ENCODE results near the gene SCO1. TPM values are rescaled to one million over a fixed set of nuclear protein-coding genes. Genes with fewer than 3 reads are reported as not detected.

Gene SCO1
- polyA plus RNA-seq, 3 donors: 5.0 to 14.6 (median 11.6) TPM

DNA sequence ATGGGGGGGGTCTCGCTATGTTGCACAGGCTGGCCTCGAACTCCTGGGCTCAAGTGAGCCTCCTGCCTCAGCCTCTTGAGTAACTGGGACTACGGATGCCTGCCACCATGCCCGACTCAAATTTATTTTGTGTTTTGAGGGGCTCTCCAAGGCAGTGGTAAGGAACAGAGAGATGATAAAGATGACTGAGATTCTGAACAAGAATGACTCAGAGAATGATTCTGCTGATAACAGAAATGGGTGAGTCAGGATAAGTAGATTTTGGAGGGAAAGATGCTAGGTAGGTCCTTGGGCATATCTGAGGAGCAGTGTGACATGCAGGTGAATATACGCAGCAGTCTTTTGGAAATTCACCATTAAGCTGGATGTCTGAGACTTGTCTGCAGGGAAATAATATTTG, 29.9 kb upstream of the SCO1 start:
- Histone ChIP-seq H2AFZ (ENCODE audit: insufficient read depth, low read depth, low read length, poor library complexity, severe bottlenecking) (no peak overlapping the region), H3K27me3 (ENCODE audit: control insufficient read depth in 2 of 2, insufficient read depth in 2 of 2, low read length in 2 of 2) (no peaks in the 10 kb centered on the region), H3K27ac (ENCODE audit: low read depth in 1 of 2, low read length in 2 of 2) (no peak overlapping the region), H3K36me3 (replicated peaks in 1 of 2; ENCODE audit: control insufficient read depth in 1 of 2, insufficient read depth in 2 of 2, low read length in 2 of 2) (no peaks in the 10 kb centered on the region), H3K79me2 (ENCODE audit: insufficient read depth, low read length) (no peaks in the 10 kb centered on the region), H3K4me1 (ENCODE audit: control insufficient read depth in 1 of 2, insufficient read depth in 2 of 2, low read length in 2 of 2) (peaks cover 6% of the 10 kb centered on the region in 2 donors), H4K20me1 (ENCODE audit: insufficient read depth, low read length) (no peaks in the 10 kb centered on the region), H3K9me3 (replicated peaks in 1 of 2; ENCODE audit: control insufficient read depth in 1 of 2, insufficient read depth in 1 of 2, low read length in 2 of 2) (no peaks in the 10 kb centered on the region), H3K9ac (ENCODE audit: insufficient read depth, low read length, poor library complexity, severe bottlenecking) (no peak overlapping the region), H3K4me3 (replicated peaks in 1 of 3; ENCODE audit: low read depth in 2 of 3, low read length in 3 of 3) (no peak overlapping the region), H3K4me2 (replicated peaks; ENCODE audit: extremely low read depth, low read length, poor library complexity, severe bottlenecking) (no peak overlapping the region)
- H3K4me1 Mint-ChIP-seq: peaks cover 17% of the 10 kb centered on the region
- 80% methylated on average over 5 of the region's 5 CpGs for WGBS (ENCODE audit: insufficient coverage)
- no peak overlapping the region for H3K4me3 Mint-ChIP-seq
- no peaks in the 10 kb centered on the region for H3K9me3 Mint-ChIP-seq
- no peak overlapping the region for H3K27ac Mint-ChIP-seq
- no peak for DNase-seq
- H3K27me3 Mint-ChIP-seq (ENCODE audit: low read depth in 3 of 3): peaks cover 0 to 7% (median 3%) of the 10 kb centered on the region in 3 donors
- TF ChIP-seq, protein P1, sequence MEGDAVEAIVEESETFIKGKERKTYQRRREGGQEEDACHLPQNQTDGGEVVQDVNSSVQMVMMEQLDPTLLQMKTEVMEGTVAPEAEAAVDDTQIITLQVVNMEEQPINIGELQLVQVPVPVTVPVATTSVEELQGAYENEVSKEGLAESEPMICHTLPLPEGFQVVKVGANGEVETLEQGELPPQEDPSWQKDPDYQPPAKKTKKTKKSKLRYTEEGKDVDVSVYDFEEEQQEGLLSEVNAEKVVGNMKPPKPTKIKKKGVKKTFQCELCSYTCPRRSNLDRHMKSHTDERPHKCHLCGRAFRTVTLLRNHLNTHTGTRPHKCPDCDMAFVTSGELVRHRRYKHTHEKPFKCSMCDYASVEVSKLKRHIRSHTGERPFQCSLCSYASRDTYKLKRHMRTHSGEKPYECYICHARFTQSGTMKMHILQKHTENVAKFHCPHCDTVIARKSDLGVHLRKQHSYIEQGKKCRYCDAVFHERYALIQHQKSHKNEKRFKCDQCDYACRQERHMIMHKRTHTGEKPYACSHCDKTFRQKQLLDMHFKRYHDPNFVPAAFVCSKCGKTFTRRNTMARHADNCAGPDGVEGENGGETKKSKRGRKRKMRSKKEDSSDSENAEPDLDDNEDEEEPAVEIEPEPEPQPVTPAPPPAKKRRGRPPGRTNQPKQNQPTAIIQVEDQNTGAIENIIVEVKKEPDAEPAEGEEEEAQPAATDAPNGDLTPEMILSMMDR (IDR thresholded peaks at IDR 0.05): no peak
- intact Hi-C loops (cut with micrococcal nuclease): no loop called here
- no peaks in the 10 kb centered on the region for H3K36me3 Mint-ChIP-seq

DNA sequence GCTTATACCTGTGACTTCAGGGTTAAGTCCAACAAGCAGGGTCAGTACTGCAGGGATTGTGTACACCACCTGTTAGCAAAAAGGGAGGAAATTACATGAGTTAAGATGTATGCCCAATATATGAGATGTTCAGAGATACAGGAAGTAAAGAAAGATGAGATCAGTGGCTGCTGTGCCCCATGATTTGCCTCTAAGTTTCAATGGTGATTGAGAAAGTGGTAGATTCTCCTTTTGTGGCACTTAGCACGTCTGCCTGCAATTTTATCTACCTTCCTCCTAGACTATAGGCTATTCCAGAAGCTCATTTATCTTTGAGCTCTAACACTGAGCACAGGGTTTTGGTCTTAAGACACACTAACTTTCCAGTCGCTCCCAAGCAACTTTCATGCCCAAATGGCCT, 28.9 kb upstream of the SCO1 start:
- Histone ChIP-seq H3K9ac (ENCODE audit: insufficient read depth, low read length, poor library complexity, severe bottlenecking) (no peak overlapping the region), H3K36me3 (replicated peaks in 1 of 2; ENCODE audit: control insufficient read depth in 1 of 2, insufficient read depth in 2 of 2, low read length in 2 of 2) (no peaks in the 10 kb centered on the region), H3K4me3 (replicated peaks in 1 of 3; ENCODE audit: low read depth in 2 of 3, low read length in 3 of 3) (no peak overlapping the region), H4K20me1 (ENCODE audit: insufficient read depth, low read length) (no peaks in the 10 kb centered on the region), H3K9me3 (replicated peaks in 1 of 2; ENCODE audit: control insufficient read depth in 1 of 2, insufficient read depth in 1 of 2, low read length in 2 of 2) (no peaks in the 10 kb centered on the region), H3K27me3 (ENCODE audit: control insufficient read depth in 2 of 2, insufficient read depth in 2 of 2, low read length in 2 of 2) (no peaks in the 10 kb centered on the region), H3K4me1 (ENCODE audit: control insufficient read depth in 1 of 2, insufficient read depth in 2 of 2, low read length in 2 of 2) (peaks cover 6% of the 10 kb centered on the region in 2 donors), H2AFZ (ENCODE audit: insufficient read depth, low read depth, low read length, poor library complexity, severe bottlenecking) (no peak overlapping the region), H3K27ac (ENCODE audit: low read depth in 1 of 2, low read length in 2 of 2) (no peak overlapping the region), H3K4me2 (replicated peaks; ENCODE audit: extremely low read depth, low read length, poor library complexity, severe bottlenecking) (no peak overlapping the region), H3K79me2 (ENCODE audit: insufficient read depth, low read length) (no peaks in the 10 kb centered on the region)
- Mint-ChIP-seq H3K4me3 (no peak overlapping the region), H3K27me3 (ENCODE audit: low read depth in 3 of 3) (peaks cover 0 to 6% (median 3%) of the 10 kb centered on the region in 3 donors), H3K36me3 (no peaks in the 10 kb centered on the region), H3K4me1 (peaks cover 17% of the 10 kb centered on the region), H3K9me3 (no peaks in the 10 kb centered on the region), H3K27ac (no peak overlapping the region)
- TF ChIP-seq, protein P1 (IDR thresholded peaks at IDR 0.05): no peak
- intact Hi-C loops (cut with micrococcal nuclease): no loop called here
- WGBS (ENCODE audit: insufficient coverage): 100% methylated on average over 1 of the region's 2 CpGs
- no peak for DNase-seq
